HG03103 (cell line): ENCODE measurements around the gene TOMM34.

Experiments
- ATAC-seq: cut with Tn5 transposase; IDR thresholded peaks from one replicate; pipeline ENCODE4 v1.9.1; 2021; ENCODE audit warnings: low read depth; ENCODE audit not compliant: unreplicated experiment

The TOMM34 gene

DNA sequence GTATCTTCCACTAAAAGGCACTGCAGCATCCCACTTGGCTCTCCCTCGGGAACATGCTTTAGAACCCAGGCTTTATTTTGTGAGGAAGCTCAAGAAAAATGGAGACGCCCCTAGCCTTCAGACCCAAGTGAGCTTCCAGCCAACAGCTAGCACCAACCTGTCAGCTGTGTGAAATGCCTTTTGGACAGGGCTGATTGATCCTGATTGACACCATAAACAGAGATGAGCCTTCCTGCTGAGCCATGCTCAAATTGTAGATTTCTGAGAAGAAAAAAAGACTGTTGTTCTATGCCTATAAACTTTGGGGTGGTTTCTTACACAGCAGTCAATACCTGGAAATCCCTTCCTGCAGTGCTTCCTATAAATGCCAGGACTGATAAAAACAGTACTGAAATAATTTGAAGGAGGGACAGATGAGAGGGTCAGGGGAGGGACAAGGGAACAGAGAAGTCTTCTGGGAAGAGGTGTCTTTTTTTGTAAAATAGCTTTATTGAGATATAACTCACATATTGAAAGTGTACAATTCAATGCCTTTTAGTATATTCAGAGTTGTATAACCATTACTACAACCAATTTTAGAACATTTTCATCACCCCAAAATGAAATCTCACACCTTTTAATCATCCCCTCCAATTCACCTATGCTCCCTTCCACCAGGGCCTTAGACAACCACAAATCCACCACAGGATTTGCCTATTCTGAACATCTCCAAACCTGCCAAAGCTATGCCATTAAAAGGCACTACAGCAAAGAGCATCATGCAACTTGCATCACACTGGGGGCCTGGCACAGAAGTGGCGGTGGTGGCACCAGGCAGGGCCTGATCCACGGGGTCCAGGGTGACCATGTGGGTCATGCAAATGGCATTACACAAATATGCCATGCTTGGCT is 3.4 kb upstream of the TOMM34 start:
- ATAC-seq: no peak

DNA sequence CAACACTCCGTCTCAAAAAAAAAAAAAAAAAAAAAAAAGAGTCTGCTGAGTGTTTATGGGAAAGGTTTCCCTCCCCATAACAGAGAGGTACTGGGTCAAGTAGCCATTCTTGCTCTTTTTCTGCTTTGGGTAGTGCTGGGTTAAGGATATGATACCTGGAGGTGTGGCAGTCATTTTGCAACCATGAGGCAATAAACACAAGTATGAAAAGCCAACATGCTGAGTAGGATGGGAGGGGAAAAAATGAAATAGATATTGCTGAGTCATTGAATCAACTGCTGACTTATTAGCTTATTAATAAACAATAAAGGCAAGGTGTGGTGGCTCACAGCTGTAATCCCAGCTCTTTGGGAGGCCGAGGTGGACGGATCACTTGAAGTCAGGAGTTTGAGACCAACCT is 2.3 kb upstream of the TOMM34 start:
- ATAC-seq: no peak

DNA sequence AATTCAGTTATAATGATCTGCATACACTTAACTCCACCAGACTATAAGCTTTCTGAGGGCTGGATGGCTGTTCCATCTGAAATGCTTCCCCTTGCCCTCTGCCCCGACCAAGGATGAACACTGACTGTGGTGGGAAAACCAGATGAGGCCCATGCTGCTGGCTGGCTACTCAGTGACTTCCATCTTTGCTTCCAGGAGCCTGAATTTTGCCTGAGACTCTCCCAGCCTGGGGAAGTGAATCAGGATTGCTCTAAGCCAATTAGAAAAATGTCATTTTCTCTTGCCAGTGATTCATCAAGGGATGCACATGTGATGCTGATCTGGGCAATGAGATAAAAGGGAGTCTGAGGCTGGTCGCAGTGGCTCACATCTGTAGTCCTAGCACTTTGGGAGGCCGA is 1.7 kb upstream of the TOMM34 start:
- ATAC-seq: no peak

DNA sequence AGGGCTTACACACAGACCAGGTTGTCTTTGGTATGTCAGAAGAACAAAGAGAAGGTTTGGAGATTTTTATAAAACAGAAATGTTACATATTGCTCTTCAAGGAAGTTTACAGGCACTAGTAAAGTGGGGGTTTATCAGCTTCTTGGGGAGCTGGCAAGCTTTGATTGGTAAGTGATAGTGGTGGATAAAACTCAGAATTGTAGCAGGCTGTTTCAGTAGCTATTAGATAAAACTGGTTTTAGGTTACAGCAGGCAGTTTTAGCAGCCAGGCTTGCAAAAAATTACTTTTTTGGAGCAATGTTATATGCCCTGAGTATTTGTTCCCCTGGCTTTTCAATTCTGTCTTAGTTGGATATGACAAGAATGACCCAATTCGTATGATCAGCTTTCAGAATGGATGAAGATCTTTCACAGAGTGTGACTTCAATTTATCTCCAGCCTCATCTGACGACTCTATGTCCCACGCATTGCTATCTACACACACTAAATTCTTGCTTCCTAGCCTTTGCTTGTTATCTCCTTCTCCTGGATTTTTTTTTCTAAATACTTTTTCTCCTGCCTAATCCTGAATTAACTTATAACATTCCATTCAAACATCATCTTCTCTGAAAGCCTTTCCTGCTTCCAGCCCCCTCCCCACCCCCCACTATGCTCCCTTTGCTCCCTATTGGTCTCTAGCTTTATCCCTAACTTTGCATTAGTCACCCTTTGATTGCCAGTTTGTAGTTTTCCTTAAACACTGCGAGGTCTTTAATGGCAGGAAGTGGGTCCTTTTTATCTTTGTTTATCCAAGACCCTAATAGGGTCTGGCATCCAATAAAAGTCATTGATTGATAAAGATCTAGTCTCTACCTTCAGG is 1.0 kb upstream of the TOMM34 start:
- no peak for ATAC-seq

DNA sequence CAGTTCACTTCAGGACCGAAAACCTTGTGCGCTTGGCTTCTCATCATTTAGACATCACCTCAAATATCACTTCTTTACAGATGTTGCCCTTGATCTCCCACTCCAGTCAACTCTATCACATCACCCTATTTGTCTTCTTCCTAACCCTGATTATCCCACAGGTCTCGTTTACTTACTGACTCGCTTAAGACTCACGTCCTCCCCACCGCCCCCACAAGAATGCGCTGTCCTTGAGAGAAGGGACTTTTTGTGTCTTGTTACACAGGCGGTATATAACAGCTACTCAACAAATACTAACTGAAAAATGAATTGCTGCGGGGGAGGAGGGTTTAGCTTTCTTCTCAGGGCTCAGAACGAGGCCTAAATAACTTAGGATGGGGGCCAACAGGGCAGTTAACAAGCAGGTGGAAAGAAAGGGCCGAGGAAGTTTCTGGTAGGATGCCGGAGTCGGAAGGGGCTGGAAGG is 527 bp downstream of the TOMM34 start:
- ATAC-seq: peak; percentile 6

DNA sequence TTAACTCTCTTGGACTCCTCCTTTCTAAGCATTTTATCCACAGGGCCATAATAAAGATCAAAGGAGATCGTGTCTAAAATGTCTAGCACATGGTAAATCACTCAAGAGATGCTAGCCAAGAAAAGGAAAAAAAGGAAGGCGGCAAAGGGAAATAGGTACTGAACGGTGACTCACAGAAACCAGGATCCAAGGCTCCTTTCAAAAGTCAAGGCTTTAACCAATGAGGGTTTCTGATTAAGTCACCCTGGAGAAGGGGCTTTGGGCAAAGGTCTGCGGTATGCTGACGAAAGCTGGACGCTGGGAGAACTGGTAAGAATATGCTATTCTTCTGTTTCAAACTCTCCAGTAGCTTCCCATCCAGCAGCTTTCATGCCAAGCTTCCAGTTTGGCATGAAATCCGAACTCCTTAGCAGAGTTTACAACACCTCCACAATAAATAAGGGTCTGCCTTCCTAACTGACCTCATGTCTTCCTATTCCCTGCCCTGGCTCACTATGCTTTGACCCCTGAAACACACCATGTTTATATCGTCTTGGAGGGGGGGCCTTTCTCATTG is 1.0 kb downstream of the TOMM34 start:
- ATAC-seq: no peak

DNA sequence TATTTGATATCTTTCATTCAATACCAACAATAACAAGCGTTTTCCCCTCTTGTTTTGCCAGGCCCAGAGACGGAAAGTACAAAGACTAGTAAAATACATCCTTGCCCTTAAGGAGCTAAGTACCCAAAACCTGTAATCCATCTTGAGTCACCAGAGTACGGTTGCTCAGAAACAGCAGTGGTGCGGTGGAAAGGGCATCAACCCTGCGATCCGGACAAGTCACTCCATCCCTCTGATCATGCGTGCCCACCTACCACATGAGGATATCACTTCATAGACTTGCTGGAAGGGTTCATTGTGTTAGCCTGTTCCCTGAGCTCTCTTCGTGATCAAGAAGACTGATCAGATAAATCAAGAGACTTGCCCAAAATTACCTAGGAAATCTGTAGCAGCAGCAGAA is 1.9 kb downstream of the TOMM34 start:
- ATAC-seq: no peak

DNA sequence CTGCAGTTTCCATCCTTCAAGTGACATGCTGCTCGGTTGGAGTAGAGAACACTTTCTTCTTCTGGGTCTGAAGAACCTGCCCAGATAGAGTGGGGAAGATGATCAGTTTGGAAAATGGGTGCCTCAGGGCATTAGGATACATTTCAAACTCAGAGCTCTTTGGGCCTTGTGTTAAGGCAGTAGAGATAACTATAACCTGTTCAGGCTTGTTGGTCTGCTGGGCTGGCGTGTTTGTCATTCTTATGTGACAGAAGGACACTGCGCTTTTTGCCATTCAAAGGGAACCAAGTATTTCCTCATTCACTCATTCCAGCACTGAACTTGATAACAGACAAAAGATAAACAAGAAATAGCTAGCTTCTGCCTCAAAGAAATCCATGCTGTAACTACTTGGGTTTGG is 3.8 kb downstream of the TOMM34 start:
- no peak for ATAC-seq

DNA sequence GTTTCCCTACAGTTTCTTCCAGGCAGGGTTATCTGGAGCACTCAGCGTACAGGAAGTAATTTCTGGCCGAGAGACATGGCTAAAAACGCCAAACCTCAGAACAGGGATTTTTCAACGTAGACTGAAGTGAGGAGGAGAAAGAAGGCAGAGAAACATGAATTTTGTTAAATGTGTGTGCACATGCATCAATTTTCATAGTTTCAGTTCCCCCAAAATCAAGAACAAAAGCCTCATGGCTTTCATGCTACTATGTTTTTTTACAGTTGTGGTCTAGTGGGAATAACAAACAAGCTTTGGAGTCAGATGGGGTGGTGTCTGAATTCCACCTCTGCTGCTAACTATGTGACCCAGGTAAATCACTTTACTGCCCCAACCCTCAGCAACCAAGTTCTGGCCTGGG is 4.9 kb downstream of the TOMM34 start:
- no peak for ATAC-seq

DNA sequence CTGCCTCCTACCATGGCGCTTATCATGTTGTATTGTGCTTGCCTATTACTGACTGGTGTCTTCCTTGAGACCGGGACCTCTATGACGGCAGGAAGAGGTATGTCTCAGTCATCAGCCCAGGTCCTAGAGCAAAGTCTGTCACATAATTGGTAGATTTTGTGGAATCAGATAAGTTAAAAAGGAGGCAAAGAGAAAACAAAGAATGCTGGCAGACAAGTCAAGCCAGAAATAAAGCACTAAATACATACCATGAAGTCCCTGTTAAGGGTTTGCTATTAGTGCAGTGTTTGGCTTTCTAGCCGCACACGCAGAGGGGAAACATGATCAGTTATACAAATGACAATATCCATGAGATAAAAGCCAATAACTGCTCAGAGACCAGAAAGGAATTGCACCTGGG is 6.0 kb downstream of the TOMM34 start:
- ATAC-seq: no peak

DNA sequence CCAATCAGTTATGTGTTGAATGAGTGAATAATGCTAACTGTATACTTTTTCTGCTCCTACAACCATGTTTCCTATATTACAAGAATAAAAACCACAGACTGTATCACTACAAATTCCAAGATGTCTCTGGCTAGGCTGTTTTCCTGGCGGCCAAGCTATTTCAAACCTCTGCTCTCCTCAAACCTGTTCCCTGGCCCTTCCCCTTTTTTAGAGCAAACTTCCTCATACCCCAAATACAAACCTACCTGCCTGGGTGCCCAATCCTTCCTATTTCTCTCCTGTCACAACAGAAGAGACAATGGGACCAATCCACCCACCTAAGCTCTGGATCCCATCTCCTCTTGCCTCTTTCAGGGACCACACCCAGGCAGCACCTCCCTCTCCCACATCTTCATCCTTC is 7.5 kb downstream of the TOMM34 start:
- ATAC-seq: no peak

DNA sequence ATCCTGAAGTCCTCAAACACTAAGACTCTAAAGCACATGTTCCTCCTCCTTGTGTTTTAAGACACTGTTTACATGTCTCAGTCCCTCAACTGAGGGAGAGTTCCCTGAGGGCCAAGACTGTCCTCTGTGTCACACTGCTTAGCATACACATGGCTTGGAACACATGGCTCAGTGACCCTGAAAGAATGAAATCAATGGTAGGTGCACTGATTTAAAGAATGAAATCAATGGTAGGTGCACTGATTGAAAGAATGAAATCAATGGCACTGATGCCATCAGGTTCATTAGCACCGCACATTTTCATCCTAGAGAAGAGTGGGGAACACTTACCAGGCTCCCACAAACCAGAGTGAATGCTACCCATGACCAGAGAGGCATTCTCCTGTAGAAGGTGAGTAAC is 9.8 kb downstream of the TOMM34 start:
- ATAC-seq: no peak

DNA sequence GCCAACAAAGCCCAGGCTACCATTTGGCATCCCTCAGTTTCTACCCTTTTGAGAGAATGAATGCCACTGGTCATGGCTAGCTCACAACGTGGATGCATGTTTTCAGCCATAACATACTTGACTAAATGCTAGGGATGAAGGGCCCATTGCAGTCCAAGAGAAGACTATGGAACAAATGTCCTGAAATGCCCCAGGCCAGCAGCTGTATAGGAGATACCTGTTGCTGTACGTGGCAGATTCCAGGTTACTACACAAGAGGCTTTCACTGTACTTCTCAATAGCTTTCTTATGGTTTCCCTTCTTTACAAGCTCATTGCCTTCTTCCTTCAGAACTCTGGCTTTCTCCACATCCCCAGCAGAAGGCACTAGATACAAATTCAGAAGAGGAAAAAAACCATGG is 11.7 kb downstream of the TOMM34 start:
- no peak for ATAC-seq

DNA sequence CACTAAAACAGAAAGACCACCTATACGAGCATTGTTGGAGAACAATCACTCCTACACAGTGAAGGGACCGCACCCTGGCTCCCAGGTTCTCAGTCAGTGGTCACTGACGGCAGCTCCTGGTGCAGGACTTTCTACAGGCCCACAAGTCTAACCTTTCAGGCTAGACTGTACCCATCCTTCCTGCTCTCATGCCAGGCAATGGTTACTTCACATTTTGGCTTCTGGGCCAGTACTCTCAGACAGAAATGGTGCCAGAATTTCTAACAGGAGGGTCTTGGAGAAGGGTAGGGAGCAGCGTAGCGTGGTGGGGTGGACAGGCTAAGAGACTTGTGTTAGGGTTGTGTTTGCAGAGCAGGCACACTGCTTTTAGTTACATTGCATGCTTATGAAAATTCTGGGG is 12.1 kb downstream of the TOMM34 start:
- no peak for ATAC-seq

DNA sequence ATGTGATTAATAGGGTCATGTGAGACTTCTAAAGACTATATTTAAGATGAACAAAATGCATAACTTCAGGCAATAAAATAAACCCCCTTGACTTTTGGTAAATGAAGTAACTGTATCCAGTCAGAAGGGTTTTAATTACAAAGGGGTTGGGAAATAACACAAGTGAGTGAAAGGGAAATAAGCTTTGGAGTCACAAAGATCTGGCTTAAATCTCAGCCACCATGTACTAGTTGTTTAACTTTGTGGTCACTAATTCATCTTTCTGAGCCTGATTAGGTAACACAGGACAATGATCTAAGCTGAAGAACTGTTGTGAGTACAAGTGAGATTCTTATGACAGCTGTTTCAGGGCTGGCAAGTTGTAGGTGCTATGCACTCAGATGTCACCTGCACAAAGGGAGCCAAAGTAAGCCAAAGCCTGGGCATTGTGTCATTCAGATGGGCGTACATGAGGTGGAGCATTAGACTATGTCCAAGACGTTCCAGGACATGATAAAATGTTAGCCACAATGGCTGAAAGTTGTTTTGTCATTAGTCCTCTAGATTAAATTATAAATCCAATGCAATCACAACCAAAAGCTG is 13.8 kb downstream of the TOMM34 start:
- ATAC-seq: no peak

DNA sequence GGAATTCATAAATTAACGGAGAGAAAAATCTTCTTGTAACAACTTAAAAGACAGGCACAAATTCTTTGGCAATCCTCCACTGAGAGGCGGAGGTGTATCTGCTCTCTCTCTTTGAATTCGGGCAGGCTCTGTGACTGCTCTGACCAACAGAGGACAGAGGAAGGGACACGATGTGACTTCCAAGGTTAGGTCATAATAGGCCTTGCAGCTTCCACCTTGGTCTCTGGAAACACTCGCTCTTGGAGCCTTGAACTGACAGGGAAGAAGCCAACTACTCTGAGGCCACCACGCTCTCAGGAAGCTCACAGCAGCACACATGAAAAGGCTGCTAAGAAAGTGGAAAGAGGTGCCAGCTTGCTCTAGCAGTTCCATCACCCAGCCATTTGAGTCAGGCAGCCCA is 14.9 kb downstream of the TOMM34 start:
- no peak for ATAC-seq

DNA sequence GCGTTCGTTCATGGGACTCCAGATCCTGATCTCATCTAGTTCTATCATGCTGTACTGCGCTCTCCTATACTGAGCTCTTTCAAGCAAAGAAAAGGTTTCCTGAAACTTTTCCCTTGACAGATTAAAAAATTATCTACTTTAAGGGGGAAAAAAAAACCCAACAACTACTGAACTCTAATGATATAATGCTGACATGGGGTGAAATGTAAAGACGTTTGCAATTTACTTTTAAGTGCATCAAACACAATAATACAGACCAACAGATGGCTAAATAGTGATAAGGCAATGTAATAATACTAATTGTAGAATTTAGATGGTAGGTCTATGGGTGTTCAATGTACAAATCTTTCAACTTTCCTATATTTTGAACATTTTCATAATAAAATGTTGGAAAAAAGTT is 16.4 kb downstream of the TOMM34 start:
- ATAC-seq: no peak

DNA sequence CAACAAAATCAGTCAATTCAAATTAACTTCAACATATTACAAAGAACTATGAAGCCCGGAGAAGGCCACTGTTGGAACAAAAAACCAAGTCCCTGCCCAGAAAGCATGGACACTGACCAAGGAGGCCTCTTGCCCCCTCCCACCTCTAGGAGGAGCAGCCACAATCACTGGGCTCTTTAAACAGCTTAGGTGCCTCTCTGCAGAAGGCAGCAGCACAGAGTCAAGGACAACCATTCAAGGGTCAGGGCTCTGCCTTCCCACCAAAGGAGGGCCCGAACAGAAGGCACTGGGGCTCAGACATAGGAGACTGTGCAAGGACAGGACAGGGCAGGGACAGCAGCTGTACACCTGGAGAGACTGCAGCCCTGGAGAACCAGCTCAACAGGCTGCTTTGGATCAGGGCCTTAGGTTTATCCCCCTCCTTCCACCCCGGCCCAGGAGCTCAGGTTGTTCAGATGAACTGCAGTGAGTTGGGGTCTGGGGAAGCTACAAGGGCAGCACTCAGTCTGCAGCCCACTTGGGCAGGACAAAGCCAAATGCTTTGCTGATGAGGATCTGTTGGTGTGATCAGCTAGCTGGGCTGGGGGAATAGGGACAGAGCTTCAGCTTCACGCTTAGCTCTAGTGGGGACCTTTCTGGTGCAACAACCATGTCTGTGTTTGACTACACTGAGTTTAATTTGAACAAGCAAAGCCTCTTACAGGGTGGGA is 17.8 kb downstream of the TOMM34 start:
- no peak for ATAC-seq

DNA sequence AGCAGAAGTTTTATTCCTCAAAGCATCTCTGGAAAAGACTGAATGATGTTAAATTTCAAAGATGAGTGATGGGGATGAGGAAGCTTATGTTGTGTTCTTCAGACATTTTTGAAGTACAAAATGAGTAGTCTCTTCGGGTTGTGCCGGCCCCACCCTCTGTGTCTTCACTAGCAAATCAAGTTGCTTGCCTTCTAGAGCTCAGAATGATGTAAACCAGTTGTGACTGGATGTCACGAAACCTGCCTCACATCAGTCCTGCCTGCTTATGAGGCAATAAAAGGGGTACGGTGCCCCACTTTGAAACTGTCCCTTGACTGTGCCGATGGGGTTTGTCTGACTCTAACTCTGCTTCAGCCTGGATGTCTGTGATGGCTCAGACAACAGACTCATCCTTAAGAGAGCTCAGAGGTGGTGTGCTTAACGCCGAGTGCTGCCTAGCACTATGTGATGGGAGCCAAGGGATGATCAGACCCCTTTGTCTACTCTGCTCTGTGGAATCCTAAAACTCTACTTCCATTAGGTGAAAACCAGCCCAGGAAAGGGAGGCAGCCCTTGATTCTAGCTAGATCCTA is 19.0 kb downstream of the TOMM34 start:
- ATAC-seq: no peak

DNA sequence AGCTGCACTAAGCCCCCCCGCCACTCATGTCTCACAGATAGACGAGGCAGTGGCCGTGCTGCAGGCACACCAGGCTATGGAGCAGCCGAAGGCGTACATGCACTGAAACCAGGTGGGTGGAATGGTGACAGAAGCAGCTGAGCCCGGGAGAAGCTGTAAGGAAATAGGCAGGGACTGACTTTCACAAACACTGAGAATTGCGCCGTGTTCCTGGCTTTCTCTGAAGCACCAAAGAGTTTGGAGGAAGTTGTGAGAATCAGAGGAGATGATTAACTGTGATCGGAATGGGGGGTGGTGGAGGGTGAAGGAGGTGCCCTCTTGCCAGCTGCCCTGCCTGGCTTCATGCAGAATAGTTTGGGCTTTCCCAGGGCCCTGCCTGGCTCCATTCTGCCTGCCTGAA is 21.6 kb downstream of the TOMM34 start:
- no peak for ATAC-seq
